HG02852 (cell line): ENCODE measurements around the gene RIMBP2.

ENCODE experiments used
- ATAC-seq: cut with Tn5 transposase; IDR thresholded peaks from one replicate; pipeline ENCODE4 v1.9.1; 2021; ENCODE audit warnings: mild to moderate bottlenecking, moderate library complexity; ENCODE audit not compliant: unreplicated experiment

The RIMBP2 gene

DNA sequence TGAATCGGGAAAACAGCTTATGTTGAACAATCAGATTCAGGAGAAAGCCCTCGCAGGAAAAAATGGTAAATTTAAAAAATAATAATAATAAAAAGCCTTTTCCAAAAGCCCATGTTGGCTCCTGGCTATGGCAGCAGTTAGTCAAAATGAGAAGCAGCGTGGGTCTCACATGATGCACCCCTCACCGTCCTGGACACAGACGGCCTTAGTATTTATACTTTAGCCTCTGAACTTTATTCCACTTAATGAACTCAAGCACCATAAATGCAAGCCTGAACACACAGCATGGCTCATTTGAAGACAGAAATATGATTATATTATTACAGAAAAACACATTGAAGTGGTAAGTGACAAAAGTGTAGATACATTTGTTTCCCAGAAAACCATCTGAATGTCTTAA, 160.9 kb downstream of the RIMBP2 start:
- no peak for ATAC-seq

DNA sequence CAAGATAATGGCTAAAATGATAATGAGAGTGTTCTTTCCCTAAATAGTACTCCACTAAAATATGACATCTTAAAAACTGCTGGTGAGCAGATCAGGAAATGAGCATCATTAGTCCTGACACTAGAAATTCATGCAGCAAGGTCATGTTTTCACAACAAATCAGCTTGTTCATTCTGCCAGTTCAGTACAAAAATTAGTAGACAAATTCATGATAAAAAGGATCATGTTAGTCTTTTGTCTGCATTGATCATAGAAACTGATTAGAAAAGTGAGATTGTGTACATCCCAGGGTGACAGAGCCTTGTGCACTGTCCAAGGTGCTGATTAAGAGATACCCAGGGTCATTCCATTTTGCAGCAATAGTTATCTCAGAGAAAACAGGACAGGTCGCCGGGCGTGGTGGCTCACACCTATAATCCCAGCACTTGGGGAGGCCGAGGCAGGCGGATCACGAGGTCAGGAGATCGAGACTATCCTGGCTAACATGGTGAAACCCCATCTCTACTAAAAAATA, 163.6 kb downstream of the RIMBP2 start:
- ATAC-seq = no peak

DNA sequence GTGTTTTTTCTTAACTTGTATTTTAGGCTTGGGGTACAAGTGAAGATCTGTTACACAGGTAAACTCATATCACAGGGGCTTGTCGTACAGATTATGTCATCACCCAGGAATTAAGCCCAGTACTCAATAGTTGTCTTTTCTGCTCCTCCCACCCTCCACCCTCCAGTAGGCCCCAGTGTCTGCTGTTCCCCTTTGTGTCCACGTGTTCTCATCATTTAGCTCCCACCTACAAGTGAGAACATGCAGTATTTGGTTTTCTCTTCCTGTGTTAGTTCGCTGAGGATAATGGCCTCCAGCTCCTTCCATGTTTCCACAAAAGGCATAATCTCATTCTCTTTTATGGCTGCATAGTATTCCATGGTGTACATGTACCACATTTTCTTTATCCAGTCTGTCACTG, 166.7 kb downstream of the RIMBP2 start:
- ATAC-seq = no peak

DNA sequence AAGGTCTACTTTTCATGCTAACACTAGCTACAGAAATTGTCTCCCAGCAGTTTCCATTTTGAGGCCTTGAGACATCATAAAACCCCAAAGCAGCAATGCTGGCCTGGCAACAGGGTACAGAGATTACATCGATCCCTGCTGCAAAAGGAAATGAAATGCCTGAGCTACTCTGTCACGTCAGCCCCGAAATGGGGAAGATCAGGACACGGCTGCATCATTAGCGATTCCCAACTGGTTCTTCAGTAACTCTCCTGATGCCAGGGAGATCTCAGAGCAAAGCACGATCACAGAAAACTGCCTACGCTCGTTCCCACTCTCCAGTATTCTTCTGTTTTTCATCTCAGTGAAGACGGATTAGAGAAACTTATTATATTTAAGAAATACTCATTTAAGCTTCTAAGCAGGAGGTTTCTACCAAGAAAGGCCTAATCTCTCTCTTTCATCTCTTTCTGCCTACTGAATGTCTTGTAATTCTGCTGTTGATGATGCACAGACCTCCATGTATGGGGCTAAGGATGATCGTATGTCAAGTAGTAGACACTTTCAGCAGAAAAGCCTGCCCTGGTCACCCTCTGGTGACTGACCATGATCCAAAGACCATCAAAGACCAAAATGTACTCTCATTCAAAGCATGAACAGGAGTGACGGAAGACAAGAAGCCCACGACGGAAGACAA, 168.5 kb downstream of the RIMBP2 start:
- no peak for ATAC-seq

DNA sequence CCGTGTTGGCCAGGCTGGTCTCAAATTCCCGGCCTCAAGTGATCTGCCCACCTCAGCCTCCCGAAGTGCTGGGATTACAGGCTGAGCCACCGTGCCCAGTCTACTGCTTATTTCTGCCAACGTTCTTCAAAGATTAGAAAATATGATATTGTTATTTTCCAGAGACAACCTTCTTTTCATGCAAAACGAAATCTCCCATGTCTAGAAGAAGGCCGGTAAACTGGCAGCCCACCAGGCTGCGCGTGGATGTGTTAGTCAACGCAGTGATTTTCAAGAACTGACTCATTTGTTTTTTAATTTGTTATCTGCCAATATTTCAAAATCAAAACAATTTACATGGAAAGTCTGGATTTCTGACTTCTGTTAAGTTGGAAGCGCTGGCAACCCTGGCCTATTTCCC, 169.6 kb downstream of the RIMBP2 start:
- ATAC-seq = no peak

DNA sequence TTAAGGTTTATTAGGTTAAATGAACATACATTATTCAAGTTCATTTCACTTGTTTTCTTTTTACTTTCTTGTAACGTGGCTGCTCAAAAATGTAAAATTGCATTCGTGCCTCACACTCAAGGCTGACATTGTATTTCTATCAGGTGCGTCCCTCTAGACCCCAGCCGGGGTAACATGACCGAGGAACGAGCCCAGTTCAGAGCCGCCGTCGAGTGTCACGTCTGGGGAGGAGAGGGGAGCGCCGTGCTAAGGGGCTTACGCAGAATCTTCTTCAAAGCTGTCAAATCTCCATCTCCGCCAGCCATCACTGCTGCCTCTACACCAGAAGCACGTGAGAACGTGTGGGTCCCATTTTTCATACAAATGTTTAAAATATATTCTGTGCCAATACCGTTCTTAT, 170.6 kb downstream of the RIMBP2 start:
- no peak for ATAC-seq

DNA sequence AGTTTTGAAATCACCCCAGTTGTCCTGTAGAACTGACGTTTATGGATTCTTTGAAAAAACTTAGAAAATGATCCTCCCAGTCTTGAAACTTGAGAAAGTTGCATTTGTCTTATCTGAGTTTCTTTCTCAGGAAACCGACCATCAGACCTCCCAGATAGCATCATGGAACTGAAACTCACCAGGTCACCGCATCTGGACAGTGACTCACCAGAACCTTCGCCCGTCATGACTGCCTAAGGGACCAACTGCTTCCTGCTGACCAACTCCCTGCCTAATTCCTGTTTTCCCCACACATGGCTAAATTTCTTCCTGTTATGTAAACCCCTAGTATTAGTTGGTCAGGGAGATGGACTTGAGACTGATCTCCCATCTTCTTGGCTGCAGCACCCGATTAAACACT, 175.7 kb downstream of the RIMBP2 start:
- ATAC-seq = no peak

DNA sequence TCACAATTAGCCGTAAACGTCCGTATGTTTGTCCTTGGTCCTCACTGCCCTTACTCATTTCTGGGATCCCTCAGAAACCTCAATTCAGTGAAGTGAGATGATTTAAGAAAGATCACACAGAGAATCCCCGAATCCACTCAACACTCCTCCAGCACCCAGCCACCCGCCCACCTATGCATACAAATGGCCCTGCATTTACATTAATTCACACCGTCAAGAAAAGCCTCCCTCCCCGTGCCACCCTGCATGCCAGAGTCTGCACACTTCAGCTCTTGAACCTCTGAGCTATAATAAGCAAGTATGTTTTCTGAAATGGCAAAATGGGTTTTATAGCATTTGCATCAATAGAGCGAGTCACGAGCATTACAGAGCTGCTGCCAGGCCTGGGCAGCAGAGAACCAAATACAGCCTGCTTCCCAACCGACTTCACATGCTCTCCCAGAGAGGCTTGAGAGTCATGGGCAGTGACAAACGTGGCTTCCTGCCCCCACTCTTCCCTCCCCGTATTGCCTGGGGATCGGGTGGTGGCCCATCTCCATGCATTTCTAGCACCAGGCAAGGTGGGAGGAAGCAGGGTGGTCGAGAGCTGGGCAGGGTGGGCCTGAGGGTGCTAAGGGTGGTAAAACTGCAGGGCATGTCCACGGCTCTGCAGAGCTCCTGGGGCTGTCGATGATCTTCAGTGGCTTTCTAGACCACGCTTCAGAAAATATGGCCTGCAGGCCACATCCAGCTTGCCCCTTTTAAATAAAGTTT, 177.6 kb downstream of the RIMBP2 start:
- ATAC-seq = no peak

DNA sequence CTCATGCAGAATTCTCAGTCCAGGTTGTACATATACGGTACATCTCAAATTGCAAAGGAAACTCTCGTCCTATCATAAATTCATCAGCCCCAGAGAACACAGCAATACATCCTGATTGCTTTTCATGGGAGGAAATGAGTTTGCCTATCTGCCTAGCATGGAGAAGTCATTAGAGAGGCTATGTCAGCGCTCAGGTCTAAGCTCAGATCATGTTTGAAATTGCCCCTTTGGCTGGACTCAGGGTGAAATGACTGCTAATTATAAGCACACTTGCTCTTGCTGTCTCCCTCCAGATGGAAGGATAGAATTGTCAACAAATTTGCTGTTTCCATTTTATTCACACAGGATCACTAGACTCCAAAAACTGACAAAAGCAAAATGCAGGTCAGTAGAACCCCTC, 178.4 kb downstream of the RIMBP2 start:
- no peak for ATAC-seq

DNA sequence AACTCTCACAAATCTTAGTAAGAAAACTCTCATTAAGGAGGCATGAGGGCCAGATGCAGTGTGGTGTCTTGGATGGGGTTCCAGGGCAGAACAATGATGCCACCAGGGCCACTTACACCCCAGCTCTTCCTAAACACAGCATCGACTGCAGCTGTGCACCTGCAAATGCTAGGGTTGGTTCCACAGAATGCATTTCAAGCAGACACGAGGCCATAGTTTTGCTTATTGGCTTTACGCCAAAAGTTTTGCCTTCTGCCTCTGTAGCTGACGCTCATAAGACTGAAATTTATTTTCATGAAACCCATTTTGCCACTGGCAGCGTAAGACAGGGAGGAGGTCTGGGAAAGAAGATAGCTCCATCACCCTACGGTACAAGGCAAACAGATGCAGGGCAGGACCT, 179.0 kb downstream of the RIMBP2 start:
- ATAC-seq = no peak

DNA sequence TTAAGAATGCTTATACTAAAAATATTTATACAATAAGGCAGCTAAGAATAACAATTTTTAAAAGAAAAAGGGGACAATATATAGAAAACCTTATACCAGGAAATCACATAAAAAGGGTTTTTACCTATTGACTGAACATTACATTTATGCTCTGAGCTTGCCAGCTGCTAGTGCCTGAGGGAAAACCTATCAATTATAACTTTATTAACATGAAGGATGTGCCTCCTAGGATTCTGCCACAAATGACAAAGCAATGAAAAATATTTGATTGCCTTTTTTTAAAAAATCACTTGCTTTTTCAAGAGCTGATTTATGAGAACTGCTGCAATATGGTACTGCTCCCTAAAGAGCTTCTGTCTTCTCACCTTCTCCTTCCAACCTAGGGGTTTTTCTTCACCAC, 185.7 kb downstream of the RIMBP2 start:
- ATAC-seq = no peak

DNA sequence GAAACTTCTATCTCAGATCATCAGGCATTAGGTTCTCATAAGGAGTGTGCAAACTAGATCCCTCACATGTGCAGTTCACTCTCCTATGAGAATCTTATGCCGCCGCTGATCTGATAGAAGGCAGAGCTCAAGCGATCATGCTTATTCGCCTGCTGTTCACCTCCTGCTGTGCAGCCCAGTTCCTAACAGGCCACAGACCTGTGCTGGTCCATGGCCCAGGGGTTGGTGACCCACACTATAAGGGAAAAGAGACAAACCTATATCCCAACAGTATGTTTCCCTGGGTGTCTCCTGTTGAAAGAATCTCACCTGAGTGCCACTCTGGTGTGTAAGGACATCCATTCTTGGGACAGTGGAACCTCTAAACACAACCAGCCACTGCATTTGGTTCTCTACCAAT, 186.3 kb downstream of the RIMBP2 start:
- no peak for ATAC-seq

DNA sequence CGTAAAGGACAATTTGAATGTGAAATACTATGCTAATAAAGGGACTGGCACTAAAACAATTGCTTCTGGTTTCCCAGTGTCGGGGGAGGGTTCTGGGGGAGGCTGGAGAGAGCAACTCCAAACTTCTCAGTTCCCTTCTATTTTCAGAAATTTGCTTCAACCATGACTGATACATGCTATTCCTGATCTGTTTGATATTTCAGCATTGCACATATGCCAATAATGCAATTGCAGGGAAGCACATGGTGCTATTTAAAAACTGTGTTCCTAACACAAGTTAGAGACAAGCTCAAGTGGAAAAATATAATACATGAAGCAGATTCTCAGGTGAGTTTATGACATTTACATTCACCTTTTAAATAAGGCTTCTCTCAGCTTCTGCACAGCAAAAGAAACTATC, 188.9 kb downstream of the RIMBP2 start:
- no peak for ATAC-seq

DNA sequence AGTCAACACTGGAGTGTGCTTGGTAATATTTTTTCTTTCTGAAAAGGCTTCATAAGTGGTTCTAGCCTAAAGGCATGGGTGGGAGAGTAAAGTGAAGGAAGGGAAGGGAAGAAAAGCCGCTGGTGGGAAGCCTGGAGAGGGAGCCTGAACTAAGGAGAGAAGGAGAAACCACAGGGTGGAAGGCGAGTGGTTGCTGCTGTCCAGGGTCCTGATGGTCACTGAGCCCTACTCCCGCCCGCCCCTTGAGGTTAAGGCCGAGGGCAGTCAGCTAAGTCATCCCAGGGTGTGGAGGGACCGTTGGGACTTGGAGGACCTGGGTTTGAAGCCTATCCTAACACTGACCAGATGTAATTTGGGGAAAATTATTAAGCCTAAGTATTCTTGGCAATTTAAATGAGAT, 189.3 kb downstream of the RIMBP2 start:
- no peak for ATAC-seq

DNA sequence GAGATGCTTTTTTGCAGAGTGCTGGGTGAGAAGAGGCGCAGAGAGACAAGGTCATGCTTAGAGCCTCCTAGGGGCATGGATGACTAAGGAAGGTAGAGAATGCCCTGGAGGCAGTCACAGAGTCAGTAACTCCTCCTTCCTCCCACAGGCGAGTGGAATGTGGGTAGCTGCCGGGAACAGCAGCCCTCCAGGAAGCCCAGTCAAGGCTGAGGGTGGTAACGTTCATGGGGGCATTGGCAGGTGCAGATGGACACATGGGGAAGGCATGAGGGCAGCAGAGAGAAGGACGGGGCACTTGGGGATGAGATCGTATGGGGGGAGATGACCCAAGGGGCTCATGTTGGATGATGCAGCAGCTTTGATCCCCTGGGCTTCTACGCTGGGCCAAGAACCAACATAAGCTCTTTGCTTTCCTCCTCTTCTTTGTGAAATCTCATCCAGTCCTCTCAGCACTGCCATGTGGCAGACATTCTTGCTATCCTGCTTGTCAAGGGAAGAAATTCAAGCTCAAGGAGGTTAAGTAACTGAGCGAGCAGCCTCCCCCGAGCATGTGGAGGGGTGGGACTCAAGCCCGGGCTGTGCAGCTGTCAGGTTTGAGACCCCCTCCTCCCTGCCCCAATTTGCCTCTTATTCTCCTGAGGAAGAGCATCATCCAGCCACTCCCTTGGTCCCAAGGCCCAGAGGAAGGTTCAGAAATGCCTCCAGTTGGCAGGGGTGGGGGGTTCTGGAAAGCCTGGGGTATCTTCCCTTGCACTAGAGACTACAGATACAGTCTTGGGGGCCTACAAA, 190.5 kb downstream of the RIMBP2 start:
- no peak for ATAC-seq

DNA sequence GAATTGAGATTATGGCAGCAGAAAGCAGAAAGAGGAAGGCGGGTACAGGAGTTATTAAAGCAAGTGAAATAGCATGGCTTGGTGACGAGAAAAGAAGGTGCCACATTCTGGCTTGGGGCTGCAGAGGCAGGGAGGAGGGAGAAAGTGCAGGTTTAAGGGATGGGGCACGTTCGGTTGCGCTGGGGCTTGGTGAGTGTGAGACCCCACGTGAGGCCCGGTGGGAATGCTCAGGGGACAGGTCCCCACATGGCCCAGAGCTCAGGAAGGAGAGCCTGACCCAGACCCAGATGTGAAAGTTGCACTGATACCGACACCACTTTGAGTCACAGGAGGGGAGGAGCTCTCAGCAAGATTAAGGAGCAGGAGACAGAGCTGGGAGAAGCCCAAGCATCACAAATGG, 191.3 kb downstream of the RIMBP2 start:
- no peak for ATAC-seq

DNA sequence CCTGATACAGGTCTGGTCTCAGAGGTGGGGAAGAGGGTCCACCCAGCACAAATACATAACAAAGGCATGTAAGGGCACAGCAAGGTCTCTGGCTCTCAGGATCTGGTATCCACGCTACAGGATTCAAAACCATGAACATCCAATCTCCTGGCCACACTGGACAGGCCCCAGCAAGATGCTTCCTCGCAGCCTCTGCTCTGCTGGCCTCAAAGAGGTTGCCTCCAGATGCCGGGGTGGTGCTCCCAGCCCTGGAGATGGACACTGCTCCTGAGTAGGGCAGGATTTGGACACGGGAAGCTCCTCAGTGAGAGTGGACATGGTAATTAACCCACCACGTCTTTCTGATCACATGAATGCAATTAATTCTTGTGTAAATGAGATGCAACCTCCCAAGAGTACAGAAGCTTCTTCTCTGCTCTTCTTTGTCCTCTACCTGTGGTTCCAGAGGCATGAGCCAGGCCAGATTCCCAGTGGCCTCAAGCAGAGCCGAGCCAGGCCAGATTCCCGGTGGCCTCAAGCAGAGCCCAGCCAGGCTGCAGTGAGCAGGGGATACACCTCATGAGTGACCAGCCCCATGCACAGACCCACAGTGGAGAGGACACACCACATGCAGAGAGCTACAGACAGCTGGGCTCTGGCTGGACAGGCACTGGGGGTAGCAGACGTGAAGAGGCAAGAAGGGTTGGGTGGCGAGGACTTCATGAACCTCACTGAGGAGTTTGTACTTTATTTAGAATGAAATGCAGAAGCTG, 192.1 kb downstream of the RIMBP2 start:
- ATAC-seq = no peak

DNA sequence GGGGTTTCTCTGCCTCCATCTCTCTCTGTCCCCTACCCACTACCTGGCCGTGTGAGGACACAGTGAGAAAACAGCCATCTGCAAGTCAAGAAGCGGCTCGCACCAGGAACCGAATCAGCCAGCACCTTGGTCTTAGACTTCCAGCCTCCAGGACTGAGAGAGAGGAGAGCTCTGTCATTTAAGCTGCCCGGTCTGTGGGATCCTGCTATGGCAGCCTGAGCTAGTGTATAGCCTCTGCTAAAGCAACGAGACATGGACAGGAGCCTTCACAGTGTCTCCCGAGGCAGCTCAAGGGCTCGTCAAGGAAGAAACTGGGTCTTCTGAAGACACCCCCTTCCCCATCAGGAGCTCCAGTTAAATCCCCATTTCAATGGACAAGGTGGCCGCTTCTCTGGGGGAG, 192.9 kb downstream of the RIMBP2 start:
- ATAC-seq = no peak

DNA sequence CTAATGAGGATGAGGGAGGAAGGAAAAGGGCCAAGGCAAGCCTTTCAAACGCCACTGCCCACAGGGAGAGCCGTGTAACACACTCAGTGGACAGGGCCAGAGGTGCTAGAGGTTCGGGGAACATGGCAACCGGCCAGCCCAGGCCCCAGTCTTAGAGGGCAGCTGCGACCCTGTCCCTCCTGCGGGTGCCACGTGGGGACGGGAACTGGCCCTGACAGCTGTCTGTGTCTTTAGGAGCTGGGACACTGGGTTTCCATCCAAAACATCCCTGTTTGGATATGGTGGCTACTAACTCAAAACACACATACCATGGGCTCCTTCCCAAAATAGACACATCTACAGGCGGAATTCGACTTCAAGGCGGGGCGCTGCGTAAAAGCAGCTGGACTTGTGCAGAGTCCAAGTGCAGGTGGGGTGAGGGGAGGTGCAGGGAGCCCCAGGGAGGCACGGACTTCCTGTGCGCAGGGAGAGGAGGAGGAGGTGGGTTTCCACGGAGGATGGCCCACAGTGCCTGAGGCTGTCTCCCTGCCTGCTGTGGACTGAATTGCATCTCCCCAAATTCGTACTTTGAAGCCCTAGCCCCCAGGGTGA, 193.8 kb downstream of the RIMBP2 start:
- ATAC-seq = no peak

DNA sequence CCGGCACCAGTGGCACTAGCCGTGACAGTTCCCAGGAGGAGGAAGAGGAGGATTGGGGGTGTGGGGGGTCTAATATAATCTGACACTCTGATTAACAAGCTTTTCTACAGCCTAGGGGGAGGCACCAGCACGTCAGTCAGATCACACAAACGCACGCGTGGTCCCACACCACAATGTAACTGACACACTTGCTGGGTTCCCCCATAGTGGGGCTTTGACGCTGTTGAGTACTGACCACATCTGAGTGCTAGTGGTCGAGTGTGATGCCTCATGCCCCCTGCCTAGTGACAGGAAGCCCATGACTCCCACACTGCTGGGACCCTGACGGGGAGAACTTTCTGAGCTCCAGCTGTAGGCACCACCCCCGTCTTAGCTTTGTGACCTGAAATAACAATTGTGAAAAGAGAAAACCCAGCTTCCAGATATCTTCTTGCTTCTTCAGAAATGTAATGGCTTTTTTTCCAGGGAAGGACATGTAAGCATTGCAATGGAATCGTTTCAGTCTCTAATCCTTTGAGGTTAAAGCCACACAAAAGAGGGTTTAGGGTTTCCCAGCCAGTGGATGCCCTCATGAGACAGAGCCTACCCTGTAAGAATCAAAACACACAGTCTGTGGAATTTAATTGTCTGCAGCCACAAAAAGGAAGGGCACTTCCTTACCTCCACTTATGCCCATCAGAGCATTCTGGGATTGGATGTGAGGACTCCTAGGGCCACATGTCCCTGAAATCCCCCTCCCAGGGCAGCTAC, 194.5 kb downstream of the RIMBP2 start:
- no peak for ATAC-seq
